PC-9 (cell line): ENCODE results near the gene FANCF. TPM values are rescaled to one million over a fixed set of nuclear protein-coding genes. Genes with fewer than 3 reads are reported as not detected.

Experiments used
- BruUV-seq: library from RNA; stranded (reverse); fragments of 400-500 nt; replicated peaks from 2 replicates; lab custom pipeline; 2021; lab: Mats Ljungman, UMichigan
- CTCF ChIA-PET: fragments of 300-600 bp; sonication (Branson Sonifier 250); formaldehyde crosslinking; loops from one replicate; lab custom pipeline; 2022; ENCODE audit warnings: antibody characterized with exemption; lab: Charles Lee
- POLR2A ChIA-PET: fragments of 300-600 bp; sonication (Branson Sonifier 250); formaldehyde crosslinking; loops from one replicate; lab custom pipeline; 2022; ENCODE audit warnings: antibody characterized with exemption; ENCODE audit not compliant: unreplicated experiment; lab: Charles Lee
- DNase-seq, 2 experiments: peaks; one replicate each; pipeline versions ENCODE4 v3.0.0 to v3.0.0-alpha.2; 2015 to 2022; ENCODE audit warnings: mixed read lengths in 1 of 2
- H2AFZ ChIP-seq: fragments of 200-600 bp; sonication (generic); 2 replicates; pipeline ENCODE4 v1.8.1; 2017; ENCODE audit warnings: antibody characterized with exemption
- H3F3A ChIP-seq: fragments of 200-600 bp; sonication (generic); 2 replicates; pipeline ENCODE4 v1.8.1; 2017; ENCODE audit warnings: antibody characterized with exemption, mild to moderate bottlenecking, low read depth; ENCODE audit not compliant: insufficient read depth
- H3K27ac ChIP-seq: fragments of 200-600 bp; sonication (generic); 2 replicates; pipeline ENCODE4 v1.6.1; 2016; ENCODE audit warnings: mixed run types
- H3K27me3 ChIP-seq: fragments of 200-600 bp; sonication (generic); 2 replicates; pipeline ENCODE4 v1.6.1; 2016; ENCODE audit warnings: low read depth, mixed run types; ENCODE audit not compliant: insufficient read depth
- H3K36me3 ChIP-seq: fragments of 200-600 bp; sonication (generic); 2 replicates; pipeline ENCODE4 v1.6.1; 2016; ENCODE audit warnings: low read depth, mixed run types
- H3K4me1 ChIP-seq: fragments of 200-600 bp; sonication (generic); replicated peaks from 2 replicates; pipeline ENCODE4 v1.6.1; 2016; ENCODE audit warnings: mixed run types; ENCODE audit not compliant: insufficient read depth
- H3K4me2 ChIP-seq: fragments of 200-600 bp; sonication (generic); 2 replicates; pipeline ENCODE4 v1.6.1; 2017; ENCODE audit warnings: mixed run types
- H3K4me3 ChIP-seq: fragments of 200-600 bp; sonication (generic); 2 replicates; pipeline ENCODE4 v1.6.1; 2016; ENCODE audit warnings: mixed run types
- H3K79me2 ChIP-seq: fragments of 200-600 bp; sonication (generic); 2 replicates; pipeline ENCODE4 v1.6.1; 2017; ENCODE audit warnings: low read depth, mixed run types
- H3K9me2 ChIP-seq: fragments of 200-600 bp; sonication (generic); 2 replicates; pipeline ENCODE4 v1.8.1; 2017; ENCODE audit warnings: mild to moderate bottlenecking; ENCODE audit not compliant: insufficient read depth
- H3K9me3 ChIP-seq: fragments of 200-600 bp; sonication (generic); 2 replicates; pipeline ENCODE4 v1.8.1; 2016; ENCODE audit warnings: low read depth; ENCODE audit not compliant: insufficient read depth
- H4K20me1 ChIP-seq: fragments of 200-600 bp; sonication (generic); 2 replicates; pipeline ENCODE4 v1.8.1; 2017; ENCODE audit not compliant: insufficient read depth
- CTCF ChIP-seq: fragments of 200-600 bp; sonication (generic); conservative IDR thresholded peaks from 2 replicates; pipeline ENCODE4 v1.6.1; 2017; ENCODE audit warnings: mixed run types, antibody characterized with exemption, mild to moderate bottlenecking, moderate library complexity
- EZH2 ChIP-seq: fragments of 200-600 bp; sonication (generic); IDR thresholded peaks from 2 replicates; pipeline ENCODE4 v1.8.0; 2017; ENCODE audit warnings: antibody characterized with exemption, low read depth
- intact Hi-C: fragments of 100-400 bp; cut with micrococcal nuclease; formaldehyde crosslinking; loops from one replicate; pipeline ENCODE4 v1.10.0; 2022; ENCODE audit not compliant: unreplicated experiment
- total RNA-seq: library from RNA; stranded (reverse); gene quantifications from 2 replicates; pipeline ENCODE4 v1.2.3, GENCODE V29; 2021

Gene FANCF
- total RNA-seq, 1 experiment from 2014 or later: 8.0 TPM

- no peak overlapping the region for H3K27ac ChIP-seq
- H3K79me2 ChIP-seq: no peaks in the 10 kb centered on the region
- DNase-seq: no peak
- no peak overlapping the region for H3K4me3 ChIP-seq
- H3K36me3 ChIP-seq: no peaks in the 10 kb centered on the region
- no peaks in the 10 kb centered on the region for H3K9me2 ChIP-seq
- H3K4me2 ChIP-seq: no peak overlapping the region
- ChIA-PET POLR2A (interaction anchor here (0.7 kb wide), 1 partner anchor 81 kb away, joined by 30 read pairs; no protein-coding TSS in a partner anchor), CTCF (no interaction called here)
- intact Hi-C loops: no loop called here
- no peaks in the 10 kb centered on the region for H4K20me1 ChIP-seq
- BruUV-seq: no TSS peak
- H3K4me1 ChIP-seq: no peaks in the 10 kb centered on the region
- H3K9me3 ChIP-seq: no peaks in the 10 kb centered on the region
- no peak for TF ChIP-seq CTCF
- TF ChIP-seq EZH2: no peak
- H2AFZ ChIP-seq: no peak overlapping the region
- H3K27me3 ChIP-seq: no peaks in the 10 kb centered on the region
- H3F3A ChIP-seq: no peaks in the 10 kb centered on the region; the same call in 1 of the 2 replicates
Observed at GRCh38 chr11:22641559-22641958, 15.9 kb upstream of the FANCF start.

GRCh38 chr11:22640862-22641261, 15.2 kb upstream of the FANCF start:
- Histone ChIP-seq H3K4me2 (no peak overlapping the region), H4K20me1 (no peaks in the 10 kb centered on the region), H3K27me3 (no peaks in the 10 kb centered on the region), H3K4me3 (no peak overlapping the region), H3K36me3 (no peaks in the 10 kb centered on the region), H2AFZ (no peak overlapping the region), H3K9me2 (no peaks in the 10 kb centered on the region), H3K79me2 (no peaks in the 10 kb centered on the region), H3K4me1 (no peaks in the 10 kb centered on the region), H3K9me3 (no peaks in the 10 kb centered on the region), H3K27ac (no peak overlapping the region), H3F3A (no peaks in the 10 kb centered on the region; the same call in 1 of the 2 replicates)
- DNase-seq: no peak
- BruUV-seq: no TSS peak
- TF ChIP-seq CTCF (no peak), EZH2 (no peak)
- intact Hi-C loops: no loop called here
- POLR2A ChIA-PET: no interaction called here
- CTCF ChIA-PET: no interaction called here

GRCh38 chr11:22635689-22636088, 10.1 kb upstream of the FANCF start:
- Histone ChIP-seq H3K79me2 (no peaks in the 10 kb centered on the region), H3K36me3 (no peaks in the 10 kb centered on the region), H3K4me2 (no peak overlapping the region), H3K4me3 (no peak overlapping the region), H3F3A (no peaks in the 10 kb centered on the region; the same call in 1 of the 2 replicates), H2AFZ (no peak overlapping the region), H4K20me1 (no peaks in the 10 kb centered on the region), H3K9me2 (no peaks in the 10 kb centered on the region), H3K27me3 (no peaks in the 10 kb centered on the region), H3K27ac (no peak overlapping the region), H3K9me3 (no peaks in the 10 kb centered on the region), H3K4me1 (no peaks in the 10 kb centered on the region)
- TF ChIP-seq CTCF: no peak
- no peak for TF ChIP-seq EZH2
- intact Hi-C loops: no loop called here
- no TSS peak for BruUV-seq
- DNase-seq: no peak
- CTCF ChIA-PET: no interaction called here
- POLR2A ChIA-PET: no interaction called here
